IMR-90 (cell line): ENCODE results near the gene SMIM31. TPM values are rescaled to one million over a fixed set of nuclear protein-coding genes. Genes with fewer than 3 reads are reported as not detected.
A peak's percentile ranks its signal among the peaks of the same experiment; 100 is the strongest.

Experiments
- ATAC-seq: fragments of 200-7000 bp; cut with Tn5 transposase; 2 replicates; pipeline ENCODE4 v1.9.1; 2020; ENCODE audit warnings: low read depth, mild to moderate bottlenecking, moderate library complexity
- BruUV-seq: library from RNA; stranded (reverse); fragments of 400-500 nt; replicated peaks from 2 replicates; lab custom pipeline; 2021; lab: Mats Ljungman, UMichigan
- CTCF ChIA-PET: fragments of 300-600 bp; formaldehyde crosslinking; extraction: SDS; loops from one replicate; lab custom pipeline; 2021; ENCODE audit warnings: antibody characterized with exemption; lab: Yijun Ruan, JAX
- POLR2A ChIA-PET: fragments of 300-600 bp; sonication (Branson Sonifier 250); formaldehyde crosslinking; loops from one replicate; lab custom pipeline; 2022; ENCODE audit warnings: antibody characterized with exemption; ENCODE audit not compliant: unreplicated experiment; lab: Charles Lee
- DNase-seq: peaks from one replicate; pipeline ENCODE4 v3.0.0; 2013
- H2AFZ ChIP-seq: replicated peaks from 2 replicates; pipeline ENCODE3; 2013; ENCODE audit warnings: low read length, mild to moderate bottlenecking; ENCODE audit not compliant: poor library complexity
- H2AK5ac ChIP-seq: 2 replicates; pipeline ENCODE4 v1.6.1; 2013; ENCODE audit warnings: low read depth, low read length, inconsistent platforms
- H2AK9ac ChIP-seq: replicated peaks from 2 replicates; pipeline ENCODE3; 2013; ENCODE audit warnings: mild to moderate bottlenecking, low read depth, low read length, moderate library complexity; ENCODE audit not compliant: poor library complexity
- H2BK120ac ChIP-seq: 2 replicates; pipeline ENCODE4 v1.6.1; 2013; ENCODE audit warnings: low read depth, low read length, inconsistent platforms
- H2BK15ac ChIP-seq: 3 replicates; pipeline ENCODE4 v1.6.1; 2013; ENCODE audit warnings: low read depth, low read length, inconsistent platforms
- H2BK20ac ChIP-seq: 2 replicates; pipeline ENCODE4 v1.6.1; 2013; ENCODE audit warnings: low read depth, mild to moderate bottlenecking, inconsistent platforms, low read length, moderate library complexity
- H2BK5ac ChIP-seq: 2 replicates; pipeline ENCODE4 v1.6.1; 2013; ENCODE audit warnings: mild to moderate bottlenecking, low read depth, low read length, inconsistent platforms; ENCODE audit not compliant: poor library complexity, severe bottlenecking
- H3K14ac ChIP-seq: replicated peaks from 2 replicates; pipeline ENCODE4 v1.6.1; 2013; ENCODE audit warnings: low read depth, low read length, inconsistent platforms
- H3K18ac ChIP-seq: 2 replicates; pipeline ENCODE4 v1.6.1; 2013; ENCODE audit warnings: low read depth, low read length, control low read depth
- H3K23ac ChIP-seq: 2 replicates; pipeline ENCODE4 v1.6.1; 2013; ENCODE audit warnings: low read depth, low read length, inconsistent platforms
- H3K27ac ChIP-seq: 2 replicates; pipeline ENCODE4 v1.5.1; 2013; ENCODE audit warnings: mild to moderate bottlenecking, control low read depth, low read length; ENCODE audit not compliant: insufficient read depth
- H3K27me3 ChIP-seq: 2 replicates; pipeline ENCODE4 v1.6.1; 2013; ENCODE audit warnings: low read length; ENCODE audit not compliant: control insufficient read depth, insufficient read depth
- H3K36me3 ChIP-seq: 2 replicates; pipeline ENCODE4 v1.6.1; 2013; ENCODE audit warnings: low read length, mixed read lengths; ENCODE audit not compliant: control insufficient read depth, insufficient read depth
- H3K4ac ChIP-seq: 2 replicates; pipeline ENCODE4 v1.6.1; 2013; ENCODE audit warnings: low read depth, low read length, inconsistent platforms
- H3K4me1 ChIP-seq: 2 replicates; pipeline ENCODE4 v1.6.1; 2013; ENCODE audit warnings: low read length, mixed read lengths; ENCODE audit not compliant: control insufficient read depth, insufficient read depth
- H3K4me2 ChIP-seq: 2 replicates; pipeline ENCODE4 v1.6.1; 2013; ENCODE audit warnings: low read depth, mild to moderate bottlenecking, control low read depth, low read length, moderate library complexity
- H3K4me3 ChIP-seq: 2 replicates; pipeline ENCODE4 v1.5.1; 2013; ENCODE audit warnings: low read depth, mild to moderate bottlenecking, control low read depth, low read length, moderate library complexity; ENCODE audit not compliant: insufficient read depth
- H3K56ac ChIP-seq: 2 replicates; pipeline ENCODE4 v1.6.1; 2013; ENCODE audit warnings: low read length, inconsistent platforms; ENCODE audit not compliant: insufficient read depth; ENCODE audit errors: extremely low read depth
- H3K79me1 ChIP-seq, 2 experiments: 2 replicates each; pipeline ENCODE4 v1.6.1; 2013; ENCODE audit warnings: low read length in 2 of 2, inconsistent platforms in 1 of 2, low read depth in 1 of 2
- H3K9ac ChIP-seq: 2 replicates; pipeline ENCODE4 v1.6.1; 2013; ENCODE audit warnings: low read depth, low read length, control low read depth
- H3K9me1 ChIP-seq: 2 replicates; pipeline ENCODE4 v1.6.1; 2013; ENCODE audit warnings: low read length, inconsistent platforms; ENCODE audit not compliant: insufficient read depth
- H3K9me3 ChIP-seq: 2 replicates; pipeline ENCODE4 v1.6.1; 2013; ENCODE audit warnings: low read length; ENCODE audit not compliant: control insufficient read depth, insufficient read depth
- H4K20me1 ChIP-seq: 2 replicates; pipeline ENCODE4 v1.6.1; 2013; ENCODE audit warnings: low read length, inconsistent platforms; ENCODE audit not compliant: insufficient read depth
- H4K5ac ChIP-seq: 2 replicates; pipeline ENCODE4 v1.6.1; 2013; ENCODE audit warnings: mild to moderate bottlenecking, low read depth, low read length, control low read depth
- H4K8ac ChIP-seq, 2 experiments: 2 replicates each; pipeline ENCODE4 v1.6.1; 2013; ENCODE audit warnings: low read depth in 2 of 2, low read length in 2 of 2, control low read depth in 1 of 2, inconsistent platforms in 1 of 2
- H4K91ac ChIP-seq: 2 replicates; pipeline ENCODE4 v1.6.1; 2013; ENCODE audit warnings: low read depth, low read length, inconsistent platforms; ENCODE audit not compliant: insufficient read depth
- ELK1 ChIP-seq: fragments of 150-350 bp; IDR thresholded peaks from 2 replicates; pipeline ENCODE4 v1.6.1; 2016; ENCODE audit warnings: low read depth, mild to moderate bottlenecking, low read length, moderate library complexity, borderline replicate concordance
- RAD21 ChIP-seq: IDR thresholded peaks from 2 replicates; pipeline ENCODE4 v1.6.1; 2012; ENCODE audit warnings: low read length, improper control_type of control experiment
- SMC3 ChIP-seq: fragments of 150-350 bp; IDR thresholded peaks from 2 replicates; pipeline ENCODE4 v1.6.1; 2016; ENCODE audit warnings: low read depth, mild to moderate bottlenecking, antibody characterized with exemption, low read length, moderate library complexity
- WGBS, 2 experiments: methylation state at CpG; one replicate each; pipeline versions ENCODE4 v1.1.5 to v1.1.7; 2013; ENCODE audit warnings: missing lambda C conversion rate in 2 of 2; ENCODE audit not compliant: insufficient read length in 1 of 2; ENCODE audit errors: extremely low coverage in 2 of 2; 5-methylcytosine and 5-hydroxymethylcytosine counted together
- dilution Hi-C: fragments of 300-500 bp; cut with HindIII; formaldehyde crosslinking; loops from one replicate; pipeline ENCODE4 v1.14.3; 2018; ENCODE audit warnings: low sequenced_read_pairs; ENCODE audit not compliant: unreplicated experiment
- in situ Hi-C: fragments of 300-500 bp; cut with MboI; formaldehyde crosslinking; loops from 3 replicates; pipeline ENCODE4 v1.14.3; 2019; ENCODE audit warnings: low sequenced_read_pairs, inconsistent platforms, mixed read lengths
- intact Hi-C: fragments of 100-400 bp; cut with micrococcal nuclease; formaldehyde crosslinking; loops from 2 replicates; pipeline ENCODE4 v1.10.0; 2022
- polyA plus RNA-seq, 3 experiments: library from polyadenylated mRNA; depleted of rRNA; stranded (reverse); fragments of >200 nt; gene quantifications; 2 replicates each; pipeline ENCODE4 v1.2.3, GENCODE V29; 2012; ENCODE audit warnings: low replicate concordance in 1 of 3
- total RNA-seq: library from RNA; depleted of rRNA; stranded (reverse); fragments of >200 nt; gene quantifications from 2 replicates; pipeline ENCODE4 v1.2.3, GENCODE V29; 2012
- TF ChIP-seq, protein P1 (sequence below): conservative IDR thresholded peaks from 2 replicates; pipeline ENCODE4 v1.5.1; 2012; ENCODE audit warnings: mild to moderate bottlenecking, low read depth, low read length, improper control_type of control experiment

The SMIM31 gene
- total and polyA plus RNA-seq, 2 of the 4 experiments (the other 2 are of a cell fraction) = not detected

- H4K20me1 ChIP-seq = no peaks in the 10 kb centered on the region
- no peaks in the 10 kb centered on the region for H3K79me1 ChIP-seq
- no peak overlapping the region for H2AFZ ChIP-seq
- no peaks in the 10 kb centered on the region for H3K36me3 ChIP-seq
- no peak overlapping the region for H3K4me3 ChIP-seq
- no peak overlapping the region for H3K56ac ChIP-seq
- dilution Hi-C loops = no loop called here
- ATAC-seq (peak; percentile 68; the same call in 1 of the 2 replicates), DNase-seq (peak; percentile 28)
- in situ Hi-C loops = loop anchor here (10.0 kb wide), 1 partner anchor 1177 kb away; no protein-coding TSS in a partner anchor
- no peak overlapping the region for H4K8ac ChIP-seq
- H2AK9ac ChIP-seq = no peak overlapping the region
- ChIA-PET CTCF (interaction anchor here (0.6 to 3.0 kb wide), 6 partner anchors 8 to 1811 kb away, joined by 3 to 26 read pairs (median 3); no protein-coding TSS in a partner anchor), POLR2A (no interaction called here)
- no peak overlapping the region for H3K27ac ChIP-seq
- H3K18ac ChIP-seq = no peak overlapping the region
- no TSS peak for BruUV-seq
- H3K9ac ChIP-seq = no peak overlapping the region
- no peak overlapping the region for H3K23ac ChIP-seq
- no peak overlapping the region for H2BK15ac ChIP-seq
- H3K4ac ChIP-seq = no peak overlapping the region
- H2AK5ac ChIP-seq = no peak overlapping the region
- intact Hi-C loops = loop anchor here (1.0 to 10.0 kb wide), 3 partner anchors 977 to 1245 kb away; no protein-coding TSS in a partner anchor
- H3K27me3 ChIP-seq = no peaks in the 10 kb centered on the region
- H3K4me2 ChIP-seq = no peak overlapping the region
- H2BK5ac ChIP-seq = no peak overlapping the region
- no CpG with 5 or more reads among the region's 5 CpGs for WGBS, 2 experiments
- H2BK120ac ChIP-seq = no peak overlapping the region
- TF ChIP-seq RAD21 (peak; percentile 72), ELK1 (no peak), SMC3 (peak; percentile 61)
- TF ChIP-seq, protein P1, sequence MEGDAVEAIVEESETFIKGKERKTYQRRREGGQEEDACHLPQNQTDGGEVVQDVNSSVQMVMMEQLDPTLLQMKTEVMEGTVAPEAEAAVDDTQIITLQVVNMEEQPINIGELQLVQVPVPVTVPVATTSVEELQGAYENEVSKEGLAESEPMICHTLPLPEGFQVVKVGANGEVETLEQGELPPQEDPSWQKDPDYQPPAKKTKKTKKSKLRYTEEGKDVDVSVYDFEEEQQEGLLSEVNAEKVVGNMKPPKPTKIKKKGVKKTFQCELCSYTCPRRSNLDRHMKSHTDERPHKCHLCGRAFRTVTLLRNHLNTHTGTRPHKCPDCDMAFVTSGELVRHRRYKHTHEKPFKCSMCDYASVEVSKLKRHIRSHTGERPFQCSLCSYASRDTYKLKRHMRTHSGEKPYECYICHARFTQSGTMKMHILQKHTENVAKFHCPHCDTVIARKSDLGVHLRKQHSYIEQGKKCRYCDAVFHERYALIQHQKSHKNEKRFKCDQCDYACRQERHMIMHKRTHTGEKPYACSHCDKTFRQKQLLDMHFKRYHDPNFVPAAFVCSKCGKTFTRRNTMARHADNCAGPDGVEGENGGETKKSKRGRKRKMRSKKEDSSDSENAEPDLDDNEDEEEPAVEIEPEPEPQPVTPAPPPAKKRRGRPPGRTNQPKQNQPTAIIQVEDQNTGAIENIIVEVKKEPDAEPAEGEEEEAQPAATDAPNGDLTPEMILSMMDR = peak; percentile 73
- no peak overlapping the region for H2BK20ac ChIP-seq
- no peak overlapping the region for H4K91ac ChIP-seq
- no peak overlapping the region for H3K14ac ChIP-seq
- no peaks in the 10 kb centered on the region for H3K9me3 ChIP-seq
- H4K5ac ChIP-seq = no peak overlapping the region
- no peaks in the 10 kb centered on the region for H3K9me1 ChIP-seq
- H3K4me1 ChIP-seq = no peaks in the 10 kb centered on the region
Observed at GRCh38 chr4:164731827-164732474, 22.0 kb upstream of the SMIM31 start.
